RPMI7951 (cell line): ENCODE measurements around the gene PTPRG. TPM values are rescaled to one million over a fixed set of nuclear protein-coding genes. Genes with fewer than 3 reads are reported as not detected.
"Not testable (repeated sequence)": the region's sequence is repeated elsewhere in the genome, so short reads cannot be mapped to it uniquely, and the experiment has no call there.

ENCODE experiments used
- DNase-seq: peaks from one replicate; pipeline ENCODE4 v3.0.0-alpha.2; 2012; ENCODE audit warnings: low read depth
- total RNA-seq: library from RNA; depleted of rRNA; stranded (reverse); fragments of >200 nt; shearing (Covaris generic); gene quantifications from 2 replicates; pipeline ENCODE4 v1.2.3, GENCODE V29; 2014; rRNA removed

PTPRG gene
- 43.0 and 44.9 TPM in 2 replicates for total RNA-seq

GRCh38 chr3:61561374-61562041 is at the start of gene PTPRG:
PTPRG (plus strand) TSS chr3:61561571; CDS start chr3:61562288, 717 bp downstream.
- DNase-seq: peak; percentile 95

GRCh38 chr3:61518590-61518989 is 42.8 kb upstream of the PTPRG start:
- DNase-seq: no peak

GRCh38 chr3:61520966-61521628 is 40.3 kb upstream of the PTPRG start:
- DNase-seq: no peak

GRCh38 chr3:61522060-61522459 is 39.3 kb upstream of the PTPRG start:
- DNase-seq: no peak

- DNase-seq: no peak
Observed at GRCh38 chr3:61522626-61523025, 38.7 kb upstream of the PTPRG start.

- DNase-seq: no peak
Observed at GRCh38 chr3:61524933-61525332, 36.4 kb upstream of the PTPRG start.

- DNase-seq: no peak
Observed at GRCh38 chr3:61526308-61526707, 35.1 kb upstream of the PTPRG start.

- no peak for DNase-seq
Observed at GRCh38 chr3:61527011-61527410, 34.4 kb upstream of the PTPRG start.

GRCh38 chr3:61530355-61530754 is 31.0 kb upstream of the PTPRG start:
- peak; percentile 44 for DNase-seq

GRCh38 chr3:61531528-61531927 is 29.8 kb upstream of the PTPRG start:
- DNase-seq: no peak

- peak; percentile 22 for DNase-seq
Observed at GRCh38 chr3:61532739-61533500, 28.5 kb upstream of the PTPRG start.

GRCh38 chr3:61535826-61536225 is 25.5 kb upstream of the PTPRG start:
- DNase-seq: no peak

- peak; percentile 55 for DNase-seq
Observed at GRCh38 chr3:61537366-61537765, 24.0 kb upstream of the PTPRG start.

GRCh38 chr3:61538486-61538885 is 22.9 kb upstream of the PTPRG start:
- DNase-seq: no peak

GRCh38 chr3:61541694-61542093 is 19.7 kb upstream of the PTPRG start:
- no peak for DNase-seq

GRCh38 chr3:61545716-61546115 is 15.7 kb upstream of the PTPRG start:
- DNase-seq: no peak

GRCh38 chr3:61547625-61548024 is 13.7 kb upstream of the PTPRG start:
- DNase-seq: no peak

GRCh38 chr3:61552704-61553103 is 8.7 kb upstream of the PTPRG start:
- not testable (repeated sequence) for DNase-seq

GRCh38 chr3:61559136-61559731 is 2.1 kb upstream of the PTPRG start:
- peak; percentile 28 for DNase-seq

GRCh38 chr3:61560517-61561373 is 626 bp upstream of the PTPRG start:
- DNase-seq: peak; percentile 94

- peak; percentile 14 for DNase-seq
Observed at GRCh38 chr3:61562042-61562720, 810 bp downstream of the PTPRG start.
